HL-60/S4 (cell line): ENCODE results near the gene OVAAL.

Experiments
- in situ Hi-C: fragments of 300-500 bp; cut with MboI; formaldehyde crosslinking; loops from 2 replicates; pipeline ENCODE4 v1.14.3; 2022; ENCODE audit warnings: low sequenced_read_pairs

Gene OVAAL

DNA sequence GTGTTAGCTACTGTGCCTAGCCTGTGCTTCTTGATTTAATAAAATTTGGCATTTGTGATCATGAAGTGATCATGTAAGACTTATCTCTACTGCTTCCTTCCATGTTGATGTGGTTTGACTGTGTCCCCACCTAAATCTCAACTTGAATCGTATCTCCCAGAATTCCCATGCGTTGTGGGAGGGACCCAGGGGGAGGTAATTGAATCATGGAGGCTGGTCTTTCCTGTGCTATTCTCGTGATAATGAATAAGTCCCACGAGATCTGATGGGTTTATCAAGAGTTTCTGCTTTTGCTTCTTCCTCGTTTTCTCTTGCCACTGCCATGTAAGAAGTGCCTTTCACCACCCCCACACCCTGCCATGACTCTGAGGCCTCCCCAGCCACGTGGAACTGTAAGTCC lies at the start of gene OVAAL:
TSS of gene OVAAL (plus strand) at position 301 of the 400 bp plus-strand sequence.
- in situ Hi-C loops: no loop called here

DNA sequence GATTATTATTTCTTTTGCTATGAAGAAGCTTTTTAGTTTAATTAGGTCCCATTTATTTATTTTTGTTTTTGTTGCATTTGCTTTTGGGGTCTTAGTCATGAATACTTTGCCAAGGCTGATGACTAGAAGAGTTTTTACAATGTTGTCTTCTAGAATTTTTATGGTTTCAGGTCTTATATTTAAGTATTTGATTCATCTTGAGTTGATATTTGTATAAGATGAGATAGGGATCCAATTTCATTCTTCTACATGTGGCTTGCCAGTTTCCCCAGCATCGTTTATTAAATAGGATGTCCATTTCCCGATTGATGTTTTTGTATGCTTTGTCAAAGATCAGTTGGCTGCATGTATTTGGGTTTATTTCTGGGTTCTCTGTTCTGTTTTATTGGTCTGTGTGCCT lies 47.9 kb upstream of the OVAAL start:
- in situ Hi-C loops: loop anchor here (10.0 kb wide), 1 partner anchor 654 kb away; no protein-coding TSS in a partner anchor

DNA sequence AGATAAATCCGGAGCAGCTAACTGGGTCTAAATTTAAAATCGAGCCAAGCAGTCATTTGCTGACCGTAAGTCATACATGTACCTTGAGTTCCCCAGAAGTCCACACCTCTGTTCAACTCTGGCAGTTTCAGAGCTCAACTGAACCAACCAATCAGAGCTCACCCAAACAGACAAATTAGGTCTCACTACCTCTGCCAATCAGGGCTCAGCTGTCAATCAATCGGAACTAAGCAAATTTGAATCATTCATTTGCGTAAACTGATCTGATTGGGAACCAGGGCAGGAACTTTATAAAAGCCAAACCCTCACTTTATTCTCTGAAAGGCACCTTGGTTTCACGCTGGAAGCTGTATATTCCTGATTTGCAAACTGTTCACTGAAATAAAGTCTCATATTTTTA lies 45.2 kb upstream of the OVAAL start:
- in situ Hi-C loops: loop anchor here (10.0 kb wide), 1 partner anchor 651 kb away; no protein-coding TSS in a partner anchor

DNA sequence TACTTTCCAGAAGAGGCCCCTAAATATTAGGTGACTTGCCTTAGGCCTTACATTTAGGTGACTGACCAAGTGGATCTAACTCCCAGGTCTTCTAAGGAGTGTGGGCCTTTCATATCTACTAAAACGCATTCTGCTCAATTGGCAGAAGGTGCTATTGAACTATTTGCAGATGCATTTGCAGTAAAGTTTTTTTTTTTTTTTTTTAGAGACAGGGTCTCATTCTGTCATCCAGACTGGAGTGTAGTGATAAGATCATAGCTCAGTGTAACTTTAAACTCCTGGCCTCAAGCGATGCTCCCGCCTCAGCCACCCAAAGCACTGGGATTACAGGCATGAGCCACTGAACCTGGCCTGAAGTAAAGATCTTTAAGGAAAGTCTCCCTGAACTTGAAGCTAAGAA lies 43.4 kb upstream of the OVAAL start:
- in situ Hi-C loops: loop anchor here (10.0 kb wide), 1 partner anchor 649 kb away; no protein-coding TSS in a partner anchor

DNA sequence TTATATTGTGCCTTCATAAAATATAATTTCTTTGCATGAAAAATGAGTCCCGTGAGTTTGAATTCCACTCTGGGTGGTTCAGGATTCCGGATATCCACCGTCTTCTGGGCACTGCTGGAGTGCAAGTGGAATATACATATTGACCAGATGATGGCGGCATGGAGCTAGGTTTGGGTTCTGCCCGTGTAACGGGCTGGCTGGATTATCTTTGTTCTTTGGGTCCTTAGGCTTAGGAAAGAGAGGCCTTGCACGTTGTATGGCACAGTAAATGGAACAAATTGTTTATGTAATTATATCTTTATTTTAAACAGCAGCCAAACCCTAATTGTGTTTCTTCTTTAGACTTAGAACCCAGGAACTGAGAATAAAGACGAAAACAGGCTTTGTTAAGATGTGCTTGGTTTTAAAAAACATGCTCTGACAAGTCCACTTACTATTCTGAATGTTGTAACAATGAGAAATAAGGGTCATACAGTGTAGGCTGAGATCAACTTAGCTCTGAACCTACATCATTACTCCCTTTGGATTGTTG lies 42.8 kb upstream of the OVAAL start:
- in situ Hi-C loops: loop anchor here (10.0 kb wide), 1 partner anchor 649 kb away; no protein-coding TSS in a partner anchor

DNA sequence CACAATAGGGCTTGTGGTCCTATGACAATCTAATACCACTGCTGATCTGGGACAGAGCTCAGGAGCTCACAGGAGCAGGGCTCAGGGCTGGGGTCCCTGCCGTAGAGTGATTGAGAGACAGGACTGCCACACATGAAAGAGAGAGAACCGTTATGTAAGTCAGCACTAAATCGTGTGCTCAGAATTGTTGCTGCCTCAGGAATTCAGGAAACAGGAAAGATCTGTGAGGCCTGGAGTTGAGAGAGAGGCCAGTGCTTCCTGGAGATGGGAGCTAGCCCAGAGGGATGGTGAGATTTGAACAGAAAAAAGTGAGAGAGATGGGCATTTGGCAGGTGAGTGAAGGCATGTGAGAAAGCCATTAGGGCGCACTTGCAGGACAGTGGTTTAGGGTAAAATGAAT lies 38.9 kb upstream of the OVAAL start:
- in situ Hi-C loops: loop anchor here (10.0 kb wide), 2 partner anchors 335 to 645 kb away; no protein-coding TSS in a partner anchor

DNA sequence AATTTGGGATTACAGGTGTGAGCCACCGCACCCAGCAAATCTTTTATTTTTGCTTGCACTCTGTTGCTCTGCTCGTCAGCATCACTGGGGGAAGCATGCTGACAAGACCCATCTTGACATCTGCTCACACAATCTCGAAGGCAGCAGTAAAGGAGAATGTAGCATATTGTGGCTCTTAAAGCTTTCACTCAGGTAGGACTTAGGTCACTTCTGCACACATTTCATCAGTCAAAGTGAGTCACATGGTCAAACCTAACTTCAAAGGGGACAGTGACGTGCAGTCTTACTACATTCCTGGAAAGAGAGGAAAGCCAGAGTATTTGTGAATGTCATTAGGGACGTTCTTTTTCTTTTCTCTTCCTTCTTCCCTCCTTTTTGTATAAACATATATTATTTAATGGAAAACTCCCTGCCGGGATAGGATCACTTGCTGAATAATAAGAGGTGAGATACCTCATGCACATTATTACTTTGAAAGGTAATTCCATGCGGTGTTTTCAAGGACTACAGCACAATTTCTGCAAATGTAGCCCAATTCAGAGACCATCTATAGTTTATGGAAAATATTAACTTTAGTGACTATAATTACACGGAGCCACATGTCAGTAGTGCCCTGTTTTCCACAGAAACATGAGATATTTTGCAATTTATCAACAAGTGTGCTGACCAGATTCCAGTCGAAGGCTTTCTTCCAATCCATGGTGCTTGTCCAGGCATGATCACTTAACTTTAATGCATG lies 37.1 kb upstream of the OVAAL start:
- in situ Hi-C loops: loop anchor here (10.0 kb wide), 1 partner anchor 333 kb away; no protein-coding TSS in a partner anchor

DNA sequence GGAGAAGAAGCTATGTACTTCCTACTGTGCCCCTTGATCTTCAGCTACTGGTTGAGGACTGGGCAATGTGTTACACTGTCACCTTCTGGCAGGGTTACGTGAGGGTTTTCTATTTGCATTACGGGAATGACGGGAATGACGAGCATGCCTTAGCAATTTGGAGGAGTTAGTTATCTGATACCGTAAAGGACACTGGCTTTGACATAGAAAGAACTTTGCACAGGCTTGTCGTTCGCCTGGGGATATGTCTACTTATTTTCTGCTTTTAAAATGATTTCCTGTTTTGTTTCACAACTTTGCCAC lies 36.6 kb upstream of the OVAAL start:
- in situ Hi-C loops: loop anchor here (10.0 kb wide), 1 partner anchor 333 kb away; no protein-coding TSS in a partner anchor

DNA sequence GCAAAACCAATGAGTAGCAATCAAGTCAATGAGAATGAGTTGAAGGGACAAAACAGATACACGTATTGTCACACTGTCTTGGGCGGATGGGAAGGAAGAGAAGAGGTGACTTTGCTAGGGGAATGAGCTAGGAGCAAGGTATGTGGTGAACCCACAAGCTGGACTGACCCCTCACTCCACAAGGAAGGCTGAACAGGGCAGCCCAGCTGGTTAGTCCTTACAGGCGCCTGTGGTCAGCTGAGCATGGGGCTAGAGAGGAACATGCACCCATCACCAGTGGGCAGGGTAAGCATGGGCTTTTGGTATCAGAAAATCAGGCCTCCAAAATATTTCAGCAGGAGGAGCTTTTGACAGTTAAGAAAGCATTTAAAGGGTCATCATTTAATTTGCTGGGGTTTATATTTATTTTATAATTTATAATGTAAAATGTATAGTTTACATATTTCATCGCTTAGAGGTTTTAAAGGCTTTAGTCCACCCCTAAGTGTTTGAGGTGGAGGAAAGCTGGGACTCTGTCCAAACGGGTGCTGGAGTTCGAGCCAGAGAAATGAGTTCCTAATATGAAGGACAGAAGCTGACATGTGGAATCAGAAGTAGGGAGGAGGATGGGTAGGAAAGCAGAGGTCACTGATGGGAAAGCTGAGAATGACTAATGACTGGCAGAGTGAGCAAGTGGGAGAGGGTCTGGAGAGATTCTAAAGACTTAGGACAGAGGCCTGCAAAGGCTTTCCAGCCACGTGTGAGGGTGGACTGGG lies 34.4 kb upstream of the OVAAL start:
- in situ Hi-C loops: loop anchor here (10.0 kb wide), 1 partner anchor 330 kb away; no protein-coding TSS in a partner anchor

DNA sequence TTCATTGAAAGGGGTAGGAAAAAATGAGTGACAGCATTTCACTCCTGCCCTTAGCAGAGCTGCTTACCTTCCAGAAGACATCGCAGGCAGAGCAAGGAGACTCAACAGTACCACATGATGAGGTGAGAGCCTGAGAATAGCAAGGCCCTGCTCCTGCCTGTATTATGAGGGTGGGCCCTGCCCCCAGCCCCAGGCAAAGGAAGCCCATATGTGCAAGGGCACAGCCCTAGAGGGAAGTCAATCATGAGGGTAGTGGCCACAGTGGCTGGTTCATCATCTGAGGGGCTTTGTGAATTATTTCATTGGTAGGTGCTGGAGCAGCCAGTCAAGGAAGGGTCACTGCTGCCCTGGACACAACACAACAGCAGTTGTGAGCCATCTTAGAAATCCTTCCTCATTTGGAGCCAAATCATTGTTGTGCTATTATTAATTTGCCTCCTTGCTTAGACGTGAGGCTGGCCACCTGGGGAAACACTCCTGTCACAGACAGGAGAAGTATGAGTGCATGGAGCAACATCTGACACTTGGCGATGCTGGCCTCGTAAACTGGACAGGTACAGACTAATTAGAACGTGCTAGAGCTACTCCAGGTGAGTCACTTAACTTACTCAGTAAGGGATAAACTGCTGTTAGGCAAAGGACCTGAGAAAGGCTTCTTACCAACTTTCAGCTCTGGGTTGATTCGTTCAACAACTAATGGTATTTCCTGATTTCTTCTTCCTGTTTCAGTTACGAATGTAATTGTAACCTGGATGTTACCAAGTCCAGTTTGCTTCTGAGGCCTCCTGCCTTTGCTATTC lies 33.6 kb upstream of the OVAAL start:
- in situ Hi-C loops: loop anchor here (10.0 kb wide), 1 partner anchor 330 kb away; no protein-coding TSS in a partner anchor

DNA sequence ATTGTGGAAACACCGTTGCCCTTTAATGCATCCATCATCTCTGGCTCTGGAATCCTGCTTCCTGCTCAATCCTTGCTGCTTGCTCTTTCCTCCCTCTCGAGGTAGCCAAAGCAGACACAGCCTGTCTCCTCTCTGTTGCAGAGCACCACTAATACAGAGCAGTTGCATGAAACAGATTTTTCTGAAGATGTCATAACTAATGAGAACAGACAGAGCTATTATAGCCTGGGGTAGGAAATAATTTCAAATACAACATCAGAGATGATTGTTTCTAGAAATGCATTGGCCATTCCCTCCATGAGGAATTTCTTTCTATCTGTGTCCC lies 33.1 kb upstream of the OVAAL start:
- in situ Hi-C loops: loop anchor here (10.0 kb wide), 1 partner anchor 329 kb away; no protein-coding TSS in a partner anchor

DNA sequence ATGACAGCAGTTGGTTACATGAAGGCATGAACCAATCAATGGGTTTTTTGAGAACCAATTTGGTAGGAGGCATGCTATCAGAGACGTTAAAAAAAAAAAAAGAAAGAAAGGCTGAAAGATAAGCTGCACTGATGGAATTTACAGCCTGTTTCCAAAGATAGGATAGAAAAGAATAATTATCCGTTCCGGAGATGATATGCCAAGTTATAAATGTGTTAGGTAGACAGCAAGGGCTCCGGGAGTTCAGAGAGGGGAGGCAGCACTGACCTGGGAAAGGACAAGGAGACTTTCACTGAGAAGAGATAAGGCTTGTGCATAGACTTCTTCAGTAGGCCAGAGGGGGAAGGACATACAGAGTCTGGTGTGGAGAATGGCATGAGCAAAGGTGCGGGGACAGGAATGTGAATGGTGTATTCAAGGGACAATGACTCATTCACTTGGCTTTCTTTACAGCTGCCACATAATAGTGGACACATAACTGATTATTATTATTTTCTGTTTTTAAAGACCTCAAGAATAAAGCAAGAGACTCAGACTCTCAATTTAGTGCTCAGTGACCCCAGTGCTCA lies 31.6 kb upstream of the OVAAL start:
- in situ Hi-C loops: loop anchor here (10.0 kb wide), 1 partner anchor 328 kb away; no protein-coding TSS in a partner anchor

DNA sequence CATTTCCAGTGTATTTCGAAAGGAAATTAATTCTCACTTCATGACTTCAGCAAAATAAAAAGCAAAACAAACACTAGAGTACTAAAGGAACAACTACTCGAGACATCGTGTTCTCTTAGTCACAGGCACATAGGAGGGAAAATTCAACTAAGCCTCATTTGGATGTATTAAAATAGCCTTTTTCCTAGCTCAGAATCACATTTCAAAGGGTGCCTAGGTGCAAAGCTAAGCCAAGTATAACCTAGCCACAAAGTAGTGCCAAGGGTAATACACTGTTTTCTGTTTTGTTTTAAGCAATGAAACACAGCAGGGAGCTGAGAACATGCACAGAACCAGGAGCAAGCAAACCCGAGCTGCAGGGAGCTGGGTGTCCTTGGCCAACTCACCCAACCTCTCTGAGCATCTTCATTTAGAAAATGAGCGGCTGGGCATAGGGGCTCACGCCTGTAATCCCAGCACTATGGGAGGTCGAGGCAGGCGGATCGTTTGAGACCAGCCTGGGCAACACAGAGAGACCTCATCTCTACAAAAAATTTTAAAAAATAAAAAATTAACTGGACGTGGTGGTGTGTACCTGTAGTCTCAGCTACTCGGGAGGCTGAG lies 29.8 kb upstream of the OVAAL start:
- in situ Hi-C loops: loop anchor here (10.0 kb wide), 1 partner anchor 326 kb away; no protein-coding TSS in a partner anchor

DNA sequence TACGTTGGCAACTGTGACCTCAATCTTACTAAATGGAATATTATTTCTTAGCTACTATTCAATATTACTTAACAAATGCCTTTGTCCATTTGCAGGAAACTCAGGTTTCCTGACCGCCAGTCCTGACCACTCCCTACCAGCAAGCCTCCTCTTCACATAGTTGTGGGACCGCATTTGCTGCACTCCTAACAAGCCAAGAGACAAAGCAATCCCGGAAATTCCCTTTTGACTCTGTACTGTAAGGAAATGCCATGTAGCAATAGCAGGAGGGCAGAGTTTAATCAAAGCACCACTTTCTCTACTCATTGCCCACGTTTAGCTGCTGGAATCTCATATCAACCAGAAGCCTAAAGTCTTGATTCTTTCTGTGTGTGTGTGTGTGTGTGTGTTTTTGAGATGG lies 28.3 kb upstream of the OVAAL start:
- in situ Hi-C loops: loop anchor here (10.0 kb wide), 1 partner anchor 644 kb away; no protein-coding TSS in a partner anchor

DNA sequence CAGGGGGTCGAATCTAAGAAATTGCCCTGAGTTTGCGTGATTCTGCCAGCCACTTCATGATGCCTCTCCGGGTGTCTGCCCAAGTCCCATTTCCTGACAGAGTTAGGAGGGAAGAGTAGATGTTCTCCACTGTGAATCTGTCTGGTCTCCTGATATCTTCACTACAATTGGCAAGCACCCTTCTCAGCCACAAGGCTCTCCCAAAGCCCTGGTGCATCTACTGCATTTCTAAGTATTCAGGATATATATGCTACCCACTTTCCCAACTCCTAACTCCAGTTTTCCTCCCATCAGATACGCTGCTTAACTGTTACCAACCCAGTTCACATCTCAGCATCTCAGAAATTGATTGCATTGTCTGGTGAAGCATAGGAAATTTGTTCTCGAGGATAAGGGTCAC lies 25.9 kb upstream of the OVAAL start:
- in situ Hi-C loops: loop anchor here (10.0 kb wide), 1 partner anchor 642 kb away; no protein-coding TSS in a partner anchor

DNA sequence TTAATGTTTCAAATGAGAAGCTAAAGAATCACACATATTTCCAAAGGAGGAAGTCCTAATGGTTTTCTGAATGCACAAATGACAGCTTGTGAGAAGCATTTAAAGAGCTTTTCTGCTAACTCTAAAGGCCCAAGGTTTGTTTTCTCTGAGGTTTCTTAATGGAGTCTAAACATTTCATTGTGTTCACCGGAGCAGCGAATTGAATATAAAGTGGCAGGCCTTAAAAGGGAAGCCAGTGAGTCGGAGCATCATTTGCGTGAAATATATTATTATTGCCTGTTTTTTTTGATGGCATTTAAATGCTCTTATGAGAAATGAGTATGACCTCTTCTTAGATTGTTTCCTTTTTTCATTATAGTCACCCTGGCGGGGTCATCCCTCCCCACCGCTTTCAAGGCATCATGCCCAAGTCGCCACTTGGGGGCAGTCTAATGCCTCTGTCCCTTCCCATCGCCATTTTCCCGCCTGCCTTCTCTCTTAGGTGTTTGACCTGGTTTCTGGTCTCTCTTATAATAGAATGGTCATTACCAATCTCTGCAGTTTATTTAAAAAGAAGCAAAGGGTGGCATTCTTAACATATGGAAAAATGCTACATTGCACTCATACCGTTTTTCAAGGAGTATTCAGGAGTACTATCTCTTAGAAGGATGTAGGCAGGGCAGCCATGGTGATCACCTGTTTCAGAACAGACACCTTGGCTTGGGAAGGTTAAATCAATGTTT lies 25.3 kb upstream of the OVAAL start:
- in situ Hi-C loops: loop anchor here (10.0 kb wide), 1 partner anchor 641 kb away; no protein-coding TSS in a partner anchor

DNA sequence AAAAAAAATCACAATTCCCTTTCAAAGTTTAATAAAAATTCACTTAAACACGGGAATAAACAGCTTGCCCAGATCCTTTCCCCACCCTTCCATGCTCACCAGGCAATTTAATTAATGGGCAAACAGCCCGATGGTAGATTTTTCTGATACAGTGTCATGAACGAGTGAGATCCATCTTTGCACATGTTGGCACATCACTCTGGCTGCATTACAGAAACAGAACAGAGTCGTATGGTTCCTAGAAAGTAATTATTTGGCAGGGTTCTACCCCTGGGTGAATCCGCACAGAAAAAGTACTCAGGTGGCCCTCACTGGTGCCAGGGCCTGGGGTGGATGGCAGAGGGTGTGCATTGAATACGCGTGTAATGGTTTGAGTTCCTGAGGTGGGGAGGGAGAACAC lies 24.6 kb upstream of the OVAAL start:
- in situ Hi-C loops: loop anchor here (10.0 kb wide), 1 partner anchor 641 kb away; no protein-coding TSS in a partner anchor

DNA sequence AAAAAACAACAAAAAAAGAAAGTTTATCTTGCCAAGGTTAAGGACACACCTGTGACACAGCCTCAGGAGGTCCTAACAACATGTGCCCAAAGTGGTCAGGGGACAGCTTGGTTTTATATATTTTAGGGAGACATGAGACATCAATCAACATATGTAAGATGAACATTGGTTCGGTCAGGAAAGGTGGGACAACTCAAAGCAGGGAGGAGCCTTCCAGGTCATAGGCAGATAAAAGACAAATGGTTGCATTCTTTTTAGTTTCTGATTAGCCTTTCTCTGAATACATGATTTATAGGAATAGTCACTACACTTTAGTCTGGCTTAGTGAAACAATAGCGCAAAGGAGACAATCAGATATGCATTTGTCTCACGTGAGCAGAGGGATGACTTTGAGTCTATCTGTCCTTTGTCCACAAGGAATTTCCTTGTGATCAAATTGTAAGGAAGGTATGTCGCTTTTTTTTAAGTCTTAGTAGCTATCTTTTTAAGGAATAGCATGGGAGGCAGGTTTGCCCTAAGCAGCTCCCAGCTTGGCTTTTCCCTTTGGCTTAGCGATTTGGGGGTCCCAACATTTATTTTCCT lies 23.3 kb upstream of the OVAAL start:
- in situ Hi-C loops: loop anchor here (10.0 kb wide), 1 partner anchor 639 kb away; no protein-coding TSS in a partner anchor
